HG03521 (cell line): ENCODE measurements around the gene NPTX1.

ENCODE experiments used
- ATAC-seq: cut with Tn5 transposase; IDR thresholded peaks from one replicate; pipeline ENCODE4 v1.9.1; 2021; ENCODE audit warnings: mild to moderate bottlenecking, moderate library complexity; ENCODE audit not compliant: unreplicated experiment

The NPTX1 gene

GRCh38 chr17:80479246-80479566 lies 2.8 kb upstream of the NPTX1 start:
- ATAC-seq, result no peak

GRCh38 chr17:80478487-80479245 lies 2.3 kb upstream of the NPTX1 start:
- ATAC-seq, result no peak

- ATAC-seq, result no peak
These were observed 1.5 kb upstream of the NPTX1 start for GRCh38 chr17:80477647-80478478.

- ATAC-seq, result no peak
These were observed 655 bp upstream of the NPTX1 start for GRCh38 chr17:80476877-80477646.

DNA sequence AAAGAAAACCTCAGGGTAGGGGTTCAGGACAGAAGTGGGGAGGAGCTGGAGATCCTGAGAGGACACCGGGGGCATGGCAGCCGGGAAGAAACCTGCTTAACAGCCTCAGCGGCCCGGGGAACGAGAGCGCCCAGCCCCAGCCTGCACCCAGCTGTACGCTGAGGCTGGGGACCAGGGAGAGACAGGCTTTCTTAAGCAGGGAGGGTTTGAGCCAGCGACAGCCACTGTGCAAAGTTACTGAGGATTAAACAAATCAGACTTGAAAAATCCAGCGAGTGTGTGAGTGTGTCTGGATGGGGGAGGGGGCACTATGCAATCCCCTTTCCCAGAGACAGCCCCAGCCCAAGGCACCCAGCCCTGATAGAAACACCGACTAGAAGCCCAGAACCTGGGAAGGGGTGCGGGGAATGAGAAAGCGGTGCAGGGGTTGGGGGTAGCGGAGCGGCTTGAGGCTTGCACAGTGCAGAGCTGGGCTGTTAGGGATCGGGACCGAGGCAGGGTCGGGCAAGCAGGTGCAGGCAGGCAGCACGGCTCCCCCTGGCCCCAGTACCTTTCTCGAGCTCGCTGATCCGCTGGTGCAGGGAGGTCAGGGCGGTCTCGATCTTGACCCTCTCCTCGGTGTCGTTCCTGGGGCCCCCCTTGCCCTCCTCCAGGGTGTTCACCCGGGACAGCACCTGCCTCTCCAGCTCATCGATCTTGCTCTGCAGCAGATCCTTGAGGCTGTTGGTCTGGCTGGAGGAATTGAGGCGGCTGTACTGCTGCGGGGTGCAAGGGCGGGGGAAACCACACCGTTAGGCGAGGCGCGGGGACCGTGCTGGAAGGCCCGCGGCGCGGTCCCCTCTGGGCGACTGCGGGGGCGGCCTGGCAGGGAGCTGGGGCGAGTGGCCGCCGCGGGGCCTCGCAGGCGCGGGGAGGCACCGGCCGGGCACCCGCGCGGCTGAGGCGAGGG lies 1.2 kb downstream of the NPTX1 start:
- ATAC-seq, result no peak

- ATAC-seq, result no peak
These were observed 2.0 kb downstream of the NPTX1 start for GRCh38 chr17:80474231-80474960.

GRCh38 chr17:80473701-80474100 lies 2.7 kb downstream of the NPTX1 start:
- no peak for ATAC-seq

DNA sequence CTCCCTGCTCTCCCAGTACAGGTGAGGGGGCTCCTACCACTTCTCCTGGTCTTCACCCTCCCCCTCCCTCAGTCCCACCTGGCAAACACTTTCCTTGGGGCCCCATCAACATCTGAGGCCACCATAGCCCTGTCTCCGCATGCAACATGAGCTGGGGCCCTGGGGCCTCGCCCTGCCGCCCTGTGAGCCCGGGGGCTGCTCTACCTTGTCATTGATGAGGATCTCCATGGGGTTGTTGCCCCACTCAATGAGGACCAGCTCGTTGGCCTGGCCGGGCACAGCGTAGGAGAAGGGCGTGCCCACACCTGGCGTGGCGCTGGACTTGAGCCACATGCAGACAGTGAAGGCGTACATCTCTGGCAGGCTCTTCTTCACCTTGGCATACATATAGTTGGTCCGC lies 3.4 kb downstream of the NPTX1 start:
- no peak for ATAC-seq

DNA sequence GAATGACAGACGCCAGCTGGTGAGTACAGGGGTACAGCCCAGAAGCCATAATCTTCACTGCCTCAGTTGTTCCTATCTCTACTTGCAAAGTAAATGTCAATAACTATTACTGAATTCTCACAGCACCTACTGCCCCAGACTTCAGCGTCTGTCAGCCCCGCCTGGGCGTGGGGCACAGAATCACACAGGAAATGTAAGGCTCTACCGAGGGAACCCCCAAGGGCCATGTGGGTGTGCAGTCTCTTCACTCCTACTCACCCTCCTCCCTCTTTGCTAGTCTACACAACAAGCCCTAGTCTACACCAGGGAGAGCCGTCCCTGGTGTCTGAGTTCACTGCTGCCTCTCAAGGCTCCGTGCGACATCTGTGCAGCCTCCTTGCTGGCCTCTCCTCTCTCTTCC lies 4.5 kb downstream of the NPTX1 start:
- ATAC-seq, result no peak

GRCh38 chr17:80470603-80471002 lies 5.8 kb downstream of the NPTX1 start:
- ATAC-seq, result no peak

- ATAC-seq, result no peak
These were observed 6.7 kb downstream of the NPTX1 start for GRCh38 chr17:80469667-80470066.

DNA sequence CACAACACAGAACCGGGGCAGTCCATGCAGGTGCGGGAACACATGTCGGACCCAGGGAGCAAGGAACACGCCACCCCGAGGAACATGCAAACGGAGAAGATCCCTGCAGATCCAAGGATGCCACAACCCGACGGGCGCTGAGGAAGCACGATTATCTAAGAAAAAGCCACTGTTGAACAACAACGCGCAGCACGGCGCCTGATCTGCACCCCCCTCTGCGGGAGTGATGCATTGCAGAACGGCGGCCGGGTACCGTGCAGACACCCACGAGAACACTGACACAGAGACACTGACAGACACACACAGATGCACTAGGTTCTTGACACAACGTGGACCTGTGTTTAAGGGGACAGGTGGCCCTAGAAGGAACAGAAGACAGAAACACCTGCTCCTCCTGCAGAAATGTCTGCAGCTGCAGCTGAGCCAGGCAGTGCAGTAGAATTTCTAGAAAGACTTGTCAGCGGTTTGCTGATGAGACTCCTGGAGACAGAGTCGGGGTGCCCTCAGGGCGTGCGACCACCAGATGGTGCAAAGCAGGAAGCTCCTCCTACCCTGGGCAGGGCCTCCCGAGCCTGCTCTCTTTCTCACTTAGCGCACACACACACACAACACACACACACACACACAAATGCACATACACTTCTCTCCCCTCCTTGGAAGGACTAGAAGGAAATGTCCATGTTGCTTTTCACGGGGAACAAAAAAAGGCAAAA lies 7.5 kb downstream of the NPTX1 start:
- no peak for ATAC-seq

- no peak for ATAC-seq
These were observed 8.2 kb downstream of the NPTX1 start for GRCh38 chr17:80468242-80468641.

DNA sequence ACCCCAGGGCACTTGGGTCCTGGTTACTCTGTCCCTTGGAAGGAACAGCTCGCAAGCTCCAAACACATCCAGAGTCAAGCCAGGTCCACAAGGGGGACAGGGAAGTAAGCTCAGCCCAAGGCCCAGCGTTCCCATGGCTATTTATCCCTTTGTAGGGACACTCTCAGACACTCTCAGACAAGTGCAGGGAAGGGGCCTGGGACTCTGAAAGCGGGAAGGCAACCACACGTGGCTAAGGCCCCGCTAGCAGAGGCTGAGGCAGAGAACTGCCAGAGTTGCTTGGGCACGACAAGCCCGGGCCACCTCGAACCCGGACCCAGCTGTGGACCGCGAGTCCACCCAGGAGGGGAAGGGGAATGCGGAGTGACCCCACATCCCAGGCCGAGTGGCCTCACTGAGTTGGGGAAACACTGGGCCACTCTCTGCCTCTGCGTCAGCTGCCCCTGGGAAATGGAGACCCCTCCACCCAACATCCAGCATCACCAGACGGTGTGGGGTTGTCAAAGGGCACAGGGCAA lies 10.2 kb downstream of the NPTX1 start:
- no peak for ATAC-seq

DNA sequence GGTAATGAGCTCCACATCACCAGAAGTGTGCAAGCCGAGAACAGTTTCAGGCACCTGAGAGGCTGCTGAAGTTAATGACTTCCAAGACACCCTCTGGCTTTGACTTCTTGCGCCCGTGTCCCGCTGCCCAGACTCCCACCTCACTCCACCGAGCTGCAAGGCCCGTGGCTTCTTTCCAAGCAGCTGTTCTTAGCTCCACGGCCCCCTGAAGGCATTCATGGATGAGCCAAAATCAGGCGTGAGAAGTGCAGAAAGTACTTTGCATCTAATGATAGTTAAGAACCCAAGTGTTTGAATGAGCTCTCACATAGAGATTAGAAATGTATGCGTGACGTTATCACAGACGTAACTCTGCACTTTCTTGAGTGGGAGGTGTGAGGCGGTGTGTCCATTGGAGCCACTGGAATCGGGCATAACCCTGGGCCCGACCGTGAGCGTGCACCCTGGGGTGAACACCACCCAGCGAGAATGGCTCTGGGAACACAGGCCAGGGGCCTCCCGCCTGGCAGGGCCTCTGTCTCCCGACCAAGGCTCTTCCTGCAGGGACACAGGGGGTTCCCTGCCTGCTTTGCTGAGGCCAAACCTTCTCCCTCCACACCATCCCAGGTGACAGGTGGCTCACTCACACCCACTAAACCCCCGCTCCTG lies 11.0 kb downstream of the NPTX1 start:
- ATAC-seq, result no peak

- ATAC-seq, result no peak
These were observed 11.9 kb downstream of the NPTX1 start for GRCh38 chr17:80464486-80464885.

DNA sequence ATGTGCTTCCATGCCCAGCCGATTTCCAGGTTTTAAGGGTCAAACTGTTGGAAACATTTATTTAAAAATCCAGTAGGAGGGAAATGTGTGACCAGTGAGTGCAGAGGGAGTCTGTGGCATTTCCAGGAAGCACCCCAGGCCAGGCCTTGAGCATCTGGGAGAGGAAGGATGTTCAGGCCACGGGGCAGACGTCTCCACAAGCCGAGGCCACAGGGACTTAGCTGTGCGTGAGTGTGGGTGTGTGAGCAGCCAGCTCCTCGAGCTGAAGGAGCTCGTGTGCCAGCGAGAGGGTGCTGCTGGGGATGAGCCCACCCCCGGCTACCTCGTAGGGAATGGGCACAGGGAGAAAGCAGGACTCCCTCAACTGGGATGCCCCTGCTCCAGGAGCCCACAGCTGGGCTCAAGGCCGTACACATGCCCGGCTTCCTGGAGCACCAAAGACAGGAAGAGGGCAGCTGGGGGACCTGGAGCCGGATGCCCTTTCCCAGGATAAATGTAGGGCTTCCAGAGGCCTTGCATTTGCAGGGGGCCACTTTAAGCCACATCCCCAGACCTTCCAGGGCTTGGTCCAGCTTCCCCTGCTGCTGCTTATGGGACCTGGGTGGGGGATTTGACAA lies 12.5 kb downstream of the NPTX1 start:
- no peak for ATAC-seq

- no peak for ATAC-seq
These were observed 14.8 kb downstream of the NPTX1 start for GRCh38 chr17:80461528-80462160.
